ENCODE measurements around the gene NTRK2.

NTRK2 gene

DNA sequence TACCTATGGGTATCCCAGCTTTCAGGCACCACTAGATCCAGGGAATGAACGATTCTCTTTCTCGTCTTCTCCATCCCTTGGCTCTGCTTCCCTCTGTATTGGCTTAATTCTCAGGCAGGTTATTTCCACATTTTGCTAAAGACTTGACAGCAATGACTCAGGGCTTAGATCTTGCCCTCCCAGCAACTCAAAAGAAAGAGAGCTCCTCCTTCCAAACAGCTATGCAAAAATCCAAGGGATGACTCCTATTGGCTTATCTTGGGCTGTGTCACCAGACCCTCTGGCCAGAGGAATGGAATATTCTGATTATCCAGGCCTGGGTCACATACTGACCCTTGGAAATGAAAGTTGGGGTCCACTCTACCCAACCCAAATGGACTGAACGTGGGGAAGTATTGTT lies 270.2 kb downstream of the NTRK2 start:
- H2AFZ ChIP-seq (ENCODE audit: low read length) = no peak overlapping the region
- no peaks in the 10 kb centered on the region for H3K79me2 ChIP-seq (ENCODE audit: insufficient read depth, low read length)
- no peaks in the 10 kb centered on the region for H3K9me2 ChIP-seq (replicated peaks; ENCODE audit: low read depth, low read length)
- H3K4me1 ChIP-seq (ENCODE audit: insufficient read depth, low read length, poor library complexity, severe bottlenecking) = no peaks in the 10 kb centered on the region
- no peaks in the 10 kb centered on the region for H3K27me3 ChIP-seq (ENCODE audit: insufficient read depth, low read length, poor library complexity, severe bottlenecking)
- no peaks in the 10 kb centered on the region for H3K36me3 ChIP-seq (ENCODE audit: insufficient read depth, low read length)
- no peak overlapping the region for H3K4me2 ChIP-seq (ENCODE audit: low read depth, low read length, poor library complexity, severe bottlenecking)
- H4K20me1 ChIP-seq (ENCODE audit: insufficient read depth, low read length, poor library complexity, severe bottlenecking) = no peaks in the 10 kb centered on the region
- H3K4me3 ChIP-seq (ENCODE audit: low read length, poor library complexity, severe bottlenecking) = no peak overlapping the region
- no peak for TF ChIP-seq CTCF (conservative IDR thresholded peaks at IDR 0.05; ENCODE audit: low read length)
- TF ChIP-seq EZH2phosphoT487 (IDR thresholded peaks at IDR 0.05; ENCODE audit: borderline replicate concordance) = no peak
- H3K9ac ChIP-seq (ENCODE audit: low read depth, low read length, poor library complexity, severe bottlenecking) = no peak overlapping the region
- H3K9me3 ChIP-seq (ENCODE audit: insufficient read depth, low read depth, low read length) = no peaks in the 10 kb centered on the region
- no peaks in the 10 kb centered on the region for H3F3A ChIP-seq (ENCODE audit: low read depth)

GRCh38 chr9:84940294-84940693 lies 270.8 kb downstream of the NTRK2 start:
- H3K9ac ChIP-seq (ENCODE audit: low read depth, low read length, poor library complexity, severe bottlenecking) = no peak overlapping the region
- no peaks in the 10 kb centered on the region for H3K9me2 ChIP-seq (replicated peaks; ENCODE audit: low read depth, low read length)
- no peak for TF ChIP-seq EZH2phosphoT487 (IDR thresholded peaks at IDR 0.05; ENCODE audit: borderline replicate concordance)
- TF ChIP-seq CTCF (conservative IDR thresholded peaks at IDR 0.05; ENCODE audit: low read length) = no peak
- no peaks in the 10 kb centered on the region for H3K79me2 ChIP-seq (ENCODE audit: insufficient read depth, low read length)
- H3K36me3 ChIP-seq (ENCODE audit: insufficient read depth, low read length) = no peaks in the 10 kb centered on the region
- H3K4me3 ChIP-seq (ENCODE audit: low read length, poor library complexity, severe bottlenecking) = no peak overlapping the region
- H3K4me2 ChIP-seq (ENCODE audit: low read depth, low read length, poor library complexity, severe bottlenecking) = no peak overlapping the region
- H3K9me3 ChIP-seq (ENCODE audit: insufficient read depth, low read depth, low read length) = no peaks in the 10 kb centered on the region
- H3K4me1 ChIP-seq (ENCODE audit: insufficient read depth, low read length, poor library complexity, severe bottlenecking) = no peaks in the 10 kb centered on the region
- H3K27me3 ChIP-seq (ENCODE audit: insufficient read depth, low read length, poor library complexity, severe bottlenecking) = no peaks in the 10 kb centered on the region
- H2AFZ ChIP-seq (ENCODE audit: low read length) = no peak overlapping the region
- H4K20me1 ChIP-seq (ENCODE audit: insufficient read depth, low read length, poor library complexity, severe bottlenecking) = no peaks in the 10 kb centered on the region
- H3F3A ChIP-seq (ENCODE audit: low read depth) = no peaks in the 10 kb centered on the region

GRCh38 chr9:84941792-84942191 lies 272.3 kb downstream of the NTRK2 start:
- Histone ChIP-seq H3K4me2 (ENCODE audit: low read depth, low read length, poor library complexity, severe bottlenecking) (no peak overlapping the region), H4K20me1 (ENCODE audit: insufficient read depth, low read length, poor library complexity, severe bottlenecking) (no peaks in the 10 kb centered on the region), H3F3A (ENCODE audit: low read depth) (no peaks in the 10 kb centered on the region), H3K9me3 (ENCODE audit: insufficient read depth, low read depth, low read length) (no peaks in the 10 kb centered on the region), H3K79me2 (ENCODE audit: insufficient read depth, low read length) (no peaks in the 10 kb centered on the region), H3K9me2 (replicated peaks; ENCODE audit: low read depth, low read length) (no peaks in the 10 kb centered on the region), H3K9ac (ENCODE audit: low read depth, low read length, poor library complexity, severe bottlenecking) (no peak overlapping the region), H2AFZ (ENCODE audit: low read length) (no peak overlapping the region), H3K4me1 (ENCODE audit: insufficient read depth, low read length, poor library complexity, severe bottlenecking) (no peaks in the 10 kb centered on the region), H3K27me3 (ENCODE audit: insufficient read depth, low read length, poor library complexity, severe bottlenecking) (no peaks in the 10 kb centered on the region), H3K36me3 (ENCODE audit: insufficient read depth, low read length) (no peaks in the 10 kb centered on the region), H3K4me3 (ENCODE audit: low read length, poor library complexity, severe bottlenecking) (no peak overlapping the region)
- TF ChIP-seq EZH2phosphoT487 (IDR thresholded peaks at IDR 0.05; ENCODE audit: borderline replicate concordance) (no peak), CTCF (conservative IDR thresholded peaks at IDR 0.05; ENCODE audit: low read length) (no peak)

All from Loucy (cell line).